ENCODE results near the gene THRB.
A peak's percentile ranks its signal among the peaks of the same experiment; 100 is the strongest.

DNA sequence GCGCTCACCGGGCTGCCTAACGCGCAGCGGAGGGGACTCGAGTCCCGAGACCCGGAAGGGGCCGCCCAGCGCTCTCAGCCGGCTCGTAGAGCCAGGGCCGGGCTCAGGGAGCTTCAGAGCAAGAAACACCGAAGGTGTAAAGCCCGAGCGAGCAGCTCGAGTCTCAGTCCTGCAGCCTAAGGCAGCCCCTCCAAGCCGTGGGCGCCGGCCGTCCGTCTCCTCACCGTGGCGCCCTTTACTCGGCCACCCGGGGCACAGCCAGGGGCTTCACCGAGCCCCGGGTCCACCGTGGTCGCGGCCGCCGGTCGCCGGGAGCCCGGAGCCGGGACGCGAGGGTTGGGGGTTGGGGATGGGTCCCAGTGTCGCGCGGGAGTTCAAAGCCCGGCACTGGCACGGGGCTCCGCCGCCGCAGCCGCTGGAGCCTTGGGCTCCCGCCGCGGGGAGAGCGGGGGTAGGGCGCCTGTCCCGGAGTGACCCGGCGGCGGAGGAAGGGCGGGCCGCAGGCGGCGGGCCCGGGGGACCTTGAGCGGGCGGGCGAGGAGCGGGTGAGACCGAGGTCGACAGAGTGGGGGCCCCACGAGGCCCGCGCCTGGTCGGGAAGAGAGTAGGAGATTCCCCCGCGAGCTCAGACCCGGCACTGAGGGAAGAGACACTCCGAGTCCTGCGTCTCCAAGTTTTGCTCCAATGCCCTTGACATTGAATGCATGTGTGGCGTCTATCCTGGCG is 26.9 kb upstream of the THRB start:
- TF ChIP-seq, protein P1, sequence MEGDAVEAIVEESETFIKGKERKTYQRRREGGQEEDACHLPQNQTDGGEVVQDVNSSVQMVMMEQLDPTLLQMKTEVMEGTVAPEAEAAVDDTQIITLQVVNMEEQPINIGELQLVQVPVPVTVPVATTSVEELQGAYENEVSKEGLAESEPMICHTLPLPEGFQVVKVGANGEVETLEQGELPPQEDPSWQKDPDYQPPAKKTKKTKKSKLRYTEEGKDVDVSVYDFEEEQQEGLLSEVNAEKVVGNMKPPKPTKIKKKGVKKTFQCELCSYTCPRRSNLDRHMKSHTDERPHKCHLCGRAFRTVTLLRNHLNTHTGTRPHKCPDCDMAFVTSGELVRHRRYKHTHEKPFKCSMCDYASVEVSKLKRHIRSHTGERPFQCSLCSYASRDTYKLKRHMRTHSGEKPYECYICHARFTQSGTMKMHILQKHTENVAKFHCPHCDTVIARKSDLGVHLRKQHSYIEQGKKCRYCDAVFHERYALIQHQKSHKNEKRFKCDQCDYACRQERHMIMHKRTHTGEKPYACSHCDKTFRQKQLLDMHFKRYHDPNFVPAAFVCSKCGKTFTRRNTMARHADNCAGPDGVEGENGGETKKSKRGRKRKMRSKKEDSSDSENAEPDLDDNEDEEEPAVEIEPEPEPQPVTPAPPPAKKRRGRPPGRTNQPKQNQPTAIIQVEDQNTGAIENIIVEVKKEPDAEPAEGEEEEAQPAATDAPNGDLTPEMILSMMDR (IDR thresholded peaks at IDR 0.05) = no peak
- TF ChIP-seq POLR2A (IDR thresholded peaks at IDR 0.05) = peak in 2 of 4 donors; percentile 49 to 62

All from upper lobe of left lung (tissue), 4 donors.